GM18907 (cell line): Measurements from ENCODE around the gene CIPC.

Source experiments
- ATAC-seq: cut with Tn5 transposase; IDR thresholded peaks from one replicate; pipeline ENCODE4 v1.9.1; 2021; ENCODE audit warnings: mild to moderate bottlenecking, moderate library complexity; ENCODE audit not compliant: unreplicated experiment

The CIPC gene

DNA sequence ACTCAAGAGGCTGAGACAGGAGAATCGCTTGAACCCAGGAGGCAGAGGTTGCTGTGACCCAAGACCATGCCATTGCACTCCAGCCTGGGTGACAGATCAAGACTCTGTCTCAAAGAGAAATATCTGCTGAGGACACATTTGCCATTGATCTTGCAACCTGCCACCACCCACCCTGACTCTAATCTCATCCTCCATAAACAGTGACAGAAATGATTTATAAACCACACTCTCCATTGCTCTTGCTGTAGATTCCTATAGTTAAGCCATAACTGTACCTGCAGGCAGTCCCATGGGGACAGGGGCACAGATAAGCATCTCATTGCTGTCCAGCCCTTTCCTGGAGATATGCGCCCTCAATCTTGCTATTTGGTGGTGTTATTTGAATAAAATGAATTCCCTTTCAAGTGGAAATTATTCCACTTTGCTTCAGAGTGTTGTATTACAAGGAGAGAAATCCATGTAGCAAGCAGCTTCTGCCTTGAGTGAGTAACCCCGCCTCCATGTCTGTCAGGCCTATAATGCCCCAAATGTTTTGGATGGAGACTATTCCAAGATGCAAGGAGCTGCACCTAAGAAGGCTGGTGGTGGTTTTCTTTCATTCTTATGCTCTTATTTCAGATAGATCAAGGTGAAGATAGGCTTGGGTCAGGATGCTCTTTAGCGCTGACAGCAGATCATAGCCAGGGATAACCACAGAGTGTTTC lies 46.5 kb downstream of the CIPC start:
- ATAC-seq = no peak

DNA sequence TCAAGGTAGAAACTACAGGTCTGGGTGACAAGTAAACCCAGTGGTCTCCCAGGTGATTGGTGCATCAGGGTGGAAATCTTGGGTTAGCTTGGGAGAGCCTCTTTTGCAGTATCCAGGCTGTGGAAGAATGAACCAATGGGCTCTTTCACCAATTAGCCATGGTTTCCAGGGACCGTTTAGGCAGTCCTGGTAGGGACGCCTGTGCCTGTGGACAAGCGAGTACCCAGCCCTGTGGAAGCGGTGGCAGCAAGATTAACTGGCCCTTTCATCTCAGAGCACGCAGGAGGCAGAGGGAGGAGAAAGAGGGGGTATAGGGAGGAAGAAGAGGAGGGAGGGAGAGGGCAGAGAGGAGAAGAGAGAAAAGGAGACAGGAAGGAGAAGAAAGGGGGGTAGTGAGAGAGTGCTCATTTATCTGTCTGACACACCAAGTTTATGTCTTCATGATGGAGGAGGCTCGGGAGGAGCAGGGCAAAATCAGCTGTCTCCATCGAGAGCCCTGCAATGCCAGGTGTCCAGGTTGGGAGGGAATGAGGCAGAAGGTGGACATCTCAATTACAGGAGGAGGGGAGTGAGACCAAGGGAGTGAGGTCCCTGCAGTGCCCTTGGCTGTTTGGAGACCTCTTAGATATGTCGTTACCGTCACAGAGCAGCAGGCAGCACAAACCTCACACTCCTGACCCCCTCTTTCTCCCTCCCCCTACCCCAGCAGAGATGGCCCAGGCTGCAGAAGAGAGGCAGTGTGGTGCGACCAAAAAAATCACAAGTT lies 48.1 kb downstream of the CIPC start:
- no peak for ATAC-seq

DNA sequence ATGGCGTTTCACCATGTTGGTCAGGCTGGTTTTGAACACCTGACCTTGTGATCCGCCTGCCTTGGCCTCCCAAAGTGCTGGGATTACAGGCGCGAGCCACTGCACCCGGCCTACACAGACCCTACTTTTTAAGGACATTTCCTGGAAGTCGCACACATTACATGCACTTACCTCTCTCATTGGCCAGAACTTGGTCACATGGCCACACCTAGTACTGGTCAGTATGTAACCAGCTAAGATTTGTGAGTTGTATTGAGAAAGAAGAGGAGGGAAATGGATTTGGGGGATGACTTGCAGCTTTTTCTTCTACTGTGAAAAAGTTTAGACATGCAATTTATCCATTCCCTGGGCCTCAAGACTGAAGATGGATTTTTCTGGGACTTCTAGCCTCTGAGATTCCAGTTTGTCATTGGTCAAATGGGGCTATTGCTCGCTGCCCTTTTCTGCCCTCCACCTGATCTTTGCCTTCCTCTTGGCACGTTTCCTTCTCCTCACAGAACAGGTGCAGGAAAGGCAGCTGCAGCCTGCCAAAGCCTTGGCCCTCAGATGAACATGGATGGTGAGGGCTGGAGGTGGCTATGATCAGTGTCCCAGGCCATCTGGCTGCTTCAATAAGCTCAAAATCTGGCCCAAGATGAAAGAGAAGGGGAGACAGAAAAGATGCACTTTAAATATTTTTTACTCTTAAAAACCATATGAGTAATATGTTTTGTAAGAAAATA lies 50.6 kb downstream of the CIPC start:
- no peak for ATAC-seq

DNA sequence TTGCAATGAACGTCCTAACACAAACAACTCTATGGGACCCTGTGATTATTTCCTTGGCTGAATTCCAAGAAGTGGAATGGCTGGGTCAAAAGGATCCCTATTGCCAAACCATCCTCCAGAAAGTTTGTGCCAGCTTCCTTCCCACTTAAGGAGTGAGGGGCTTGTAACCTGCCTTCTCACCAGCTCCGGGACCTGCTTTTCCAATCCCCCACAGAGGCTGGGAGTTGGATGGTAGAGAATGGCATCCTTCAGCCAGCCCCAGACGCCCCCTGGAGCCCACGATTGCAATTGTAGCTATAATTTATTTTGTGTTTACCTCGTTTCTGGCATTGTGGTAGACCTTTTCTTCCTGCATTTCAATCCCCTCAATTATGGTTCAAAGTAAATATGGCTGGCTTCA lies 53.2 kb downstream of the CIPC start:
- ATAC-seq = no peak

DNA sequence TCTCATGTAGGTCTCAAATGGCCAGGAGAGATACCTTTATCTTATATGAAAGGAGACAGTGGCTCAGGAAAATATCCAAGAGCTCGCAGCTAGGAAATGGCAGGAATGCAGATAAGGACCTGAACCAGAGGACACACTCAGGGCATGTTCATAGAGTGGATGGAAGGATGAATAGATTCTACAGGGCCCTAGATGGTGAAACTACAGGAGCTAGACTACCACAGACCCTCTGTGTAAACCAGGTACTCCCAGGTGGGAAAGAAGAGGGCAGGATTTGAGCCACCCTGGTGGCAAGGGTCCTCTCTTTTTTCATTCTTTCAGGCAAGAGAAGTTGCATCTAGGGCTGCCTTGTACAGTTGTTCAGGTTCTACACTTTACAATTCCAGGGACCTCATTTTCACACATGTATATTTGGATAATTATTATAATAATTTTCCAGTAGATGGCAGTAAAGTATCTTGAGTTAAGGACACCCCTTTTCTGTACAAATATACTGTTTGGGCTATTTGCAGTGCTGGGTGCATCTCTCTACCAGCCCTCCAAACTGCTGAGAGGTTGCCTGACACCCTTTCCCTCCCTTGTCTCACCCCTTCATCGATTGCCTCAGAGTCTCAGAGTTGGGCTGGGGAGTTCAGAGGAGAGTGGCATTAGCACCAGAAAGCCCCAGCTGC lies 54.0 kb downstream of the CIPC start:
- no peak for ATAC-seq

DNA sequence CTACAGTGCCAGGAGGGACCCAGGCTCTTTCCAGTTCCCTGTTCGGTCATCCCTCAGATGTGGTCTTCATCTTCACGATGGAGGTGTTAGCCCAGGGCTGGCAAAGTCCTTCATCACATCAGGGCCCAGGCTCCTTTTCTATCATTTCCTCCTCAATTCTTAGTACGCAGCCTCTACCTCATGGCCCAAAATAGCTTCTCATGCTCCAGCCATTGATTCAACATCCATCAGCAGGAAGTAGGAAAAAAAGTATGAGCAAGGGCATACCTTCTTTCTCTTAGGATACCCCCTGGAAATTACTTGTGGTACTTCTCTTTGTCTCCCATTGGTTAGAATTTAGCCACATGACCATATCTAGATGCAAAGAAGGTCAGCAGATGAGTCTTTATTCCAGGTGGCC lies 55.7 kb downstream of the CIPC start:
- no peak for ATAC-seq

DNA sequence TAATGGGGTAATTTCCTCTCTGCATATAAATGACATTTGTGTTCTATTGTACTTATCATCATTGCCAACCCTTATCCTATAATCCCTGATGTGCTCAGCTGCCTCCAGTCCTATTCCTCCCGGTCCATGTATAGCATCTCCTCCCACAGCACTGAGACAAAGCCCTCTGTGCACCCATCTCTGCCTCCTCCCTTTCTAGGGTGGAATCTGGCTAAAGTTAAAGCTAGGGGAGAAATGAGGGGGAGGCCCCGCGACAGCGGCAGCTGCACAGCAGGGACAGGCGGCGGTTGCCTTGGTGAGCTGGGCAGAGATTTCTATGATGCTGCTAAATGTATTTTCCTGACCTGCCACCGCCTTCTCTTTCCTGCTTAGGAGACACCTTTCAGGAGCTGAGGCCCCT lies 56.4 kb downstream of the CIPC start:
- no peak for ATAC-seq

DNA sequence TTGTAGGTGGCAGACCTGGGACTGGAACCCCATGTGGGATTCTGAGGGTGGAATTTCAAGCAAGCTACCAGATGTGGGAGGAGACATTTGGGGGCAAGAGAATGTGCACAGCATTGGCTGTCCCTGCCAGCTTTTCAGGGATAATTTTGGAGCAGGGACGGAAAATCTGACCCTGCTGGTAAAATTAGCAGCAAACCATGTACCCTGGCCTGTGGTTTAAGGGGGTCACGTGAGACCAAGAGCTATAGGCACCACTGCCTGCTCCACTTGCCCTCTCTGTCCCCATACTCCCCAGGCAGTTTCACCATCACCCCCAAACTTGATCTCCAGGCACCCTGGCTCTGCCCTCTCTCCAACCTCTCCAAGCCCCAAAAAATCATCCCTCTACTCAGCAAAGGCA lies 57.0 kb downstream of the CIPC start:
- ATAC-seq = no peak

DNA sequence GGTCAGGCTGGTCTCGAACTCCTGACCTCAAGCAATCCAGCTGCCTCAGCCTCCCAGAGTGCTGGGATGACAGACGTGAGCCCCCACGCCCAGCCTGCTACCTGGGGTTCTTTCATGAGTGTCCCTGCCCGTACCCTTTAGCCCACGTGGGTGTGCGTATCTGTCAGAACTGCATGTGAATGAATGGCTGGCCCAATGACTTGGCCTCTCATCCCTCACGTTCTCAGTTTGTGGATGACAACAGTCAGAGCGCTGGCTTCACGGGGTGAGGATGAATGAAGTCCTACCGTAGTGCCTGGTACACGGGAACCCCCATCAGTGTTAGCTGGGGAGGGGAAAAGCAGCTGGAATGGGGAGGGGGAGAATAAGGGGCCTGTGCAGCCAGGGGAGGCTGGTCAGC lies 59.7 kb downstream of the CIPC start:
- ATAC-seq = no peak

DNA sequence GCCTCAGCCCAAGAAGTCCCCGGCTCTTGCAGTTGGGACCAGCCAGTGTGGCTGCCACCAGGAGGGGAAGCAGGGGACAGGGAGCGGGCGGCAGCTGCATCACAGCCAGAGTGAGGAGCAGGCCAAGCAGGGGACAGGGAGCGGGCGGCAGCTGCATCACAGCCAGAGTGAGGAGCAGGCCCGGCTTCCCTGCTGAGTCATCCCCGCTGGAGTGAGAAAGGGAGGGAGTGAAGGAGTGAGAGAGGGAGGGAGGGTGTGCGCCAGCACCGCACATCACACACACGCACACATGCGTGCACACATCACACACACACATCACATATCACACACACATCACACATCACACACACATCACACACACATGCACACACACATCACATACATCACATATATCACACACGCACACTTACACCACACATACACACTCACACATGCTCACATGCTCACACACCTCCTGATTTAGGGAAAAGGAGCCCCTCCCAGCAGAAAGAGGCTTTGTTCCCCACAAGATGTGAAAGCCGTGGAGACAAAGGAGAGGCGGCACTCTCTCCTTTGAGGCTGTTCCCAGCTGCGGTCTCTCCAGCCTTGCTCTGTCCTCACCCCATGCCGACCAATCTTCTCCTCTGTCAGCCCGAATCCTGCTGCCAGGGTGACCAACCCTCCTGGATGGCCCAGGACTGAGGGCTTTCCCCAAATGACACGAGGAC lies 60.3 kb downstream of the CIPC start:
- ATAC-seq = no peak

DNA sequence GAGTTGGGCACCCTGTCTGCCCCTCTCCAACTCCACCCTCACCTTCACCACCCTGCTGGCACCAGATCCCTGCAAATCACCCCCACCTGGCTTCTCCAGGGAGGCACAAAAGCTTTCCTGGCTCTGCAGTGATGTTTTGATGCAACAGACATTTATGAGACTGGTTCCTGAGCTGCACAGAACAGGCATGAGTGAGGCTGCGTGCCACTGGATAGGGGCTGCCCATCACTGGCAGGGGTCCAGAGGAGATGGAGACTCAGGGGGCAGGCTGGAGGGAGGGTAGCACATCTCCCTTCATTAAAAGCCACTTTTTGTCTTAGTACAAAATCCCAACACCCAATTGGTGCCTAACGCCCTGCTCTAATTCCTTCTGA lies 60.8 kb downstream of the CIPC start:
- no peak for ATAC-seq

DNA sequence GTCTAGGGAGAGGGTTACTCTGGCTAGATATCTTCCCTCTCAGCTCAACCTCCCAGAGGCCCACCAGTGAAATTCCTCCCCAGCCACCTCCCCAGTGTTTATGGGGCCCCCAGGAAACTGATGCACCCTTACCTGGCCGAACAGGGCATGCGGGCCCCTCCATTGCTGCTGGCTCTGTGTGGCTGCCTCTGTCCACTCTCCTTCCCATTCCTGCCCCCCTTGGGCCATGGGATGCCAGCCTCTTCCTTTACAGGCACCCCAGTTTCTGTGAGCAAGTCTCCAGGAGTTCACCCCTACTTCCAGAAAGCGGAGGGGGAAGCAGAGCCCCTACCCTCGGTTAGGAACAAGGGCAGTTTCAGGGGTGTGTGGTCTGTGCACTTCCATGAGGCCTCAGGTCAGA lies 63.0 kb downstream of the CIPC start:
- ATAC-seq = no peak
